Neural cell (in vitro differentiated cells): Measurements from ENCODE around the gene GPAT2.

ENCODE experiments used
- RAD21 ChIP-seq: fragments of 450-650 bp; conservative IDR thresholded peaks from 2 replicates; pipeline ENCODE4 v1.6.1; 2014; ENCODE audit warnings: antibody characterized with exemption, mild to moderate bottlenecking, moderate library complexity
- TF ChIP-seq, protein P1 (sequence below): fragments of 450-650 bp; IDR thresholded peaks from 2 replicates; pipeline ENCODE4 v1.5.1; 2014; ENCODE audit warnings: antibody characterized with exemption, mild to moderate bottlenecking, moderate library complexity; ENCODE audit not compliant: poor library complexity, severe bottlenecking

GRCh38 chr2:96072746-96073145 is 38.0 kb upstream of the GPAT2 start:
- TF ChIP-seq, protein P1, sequence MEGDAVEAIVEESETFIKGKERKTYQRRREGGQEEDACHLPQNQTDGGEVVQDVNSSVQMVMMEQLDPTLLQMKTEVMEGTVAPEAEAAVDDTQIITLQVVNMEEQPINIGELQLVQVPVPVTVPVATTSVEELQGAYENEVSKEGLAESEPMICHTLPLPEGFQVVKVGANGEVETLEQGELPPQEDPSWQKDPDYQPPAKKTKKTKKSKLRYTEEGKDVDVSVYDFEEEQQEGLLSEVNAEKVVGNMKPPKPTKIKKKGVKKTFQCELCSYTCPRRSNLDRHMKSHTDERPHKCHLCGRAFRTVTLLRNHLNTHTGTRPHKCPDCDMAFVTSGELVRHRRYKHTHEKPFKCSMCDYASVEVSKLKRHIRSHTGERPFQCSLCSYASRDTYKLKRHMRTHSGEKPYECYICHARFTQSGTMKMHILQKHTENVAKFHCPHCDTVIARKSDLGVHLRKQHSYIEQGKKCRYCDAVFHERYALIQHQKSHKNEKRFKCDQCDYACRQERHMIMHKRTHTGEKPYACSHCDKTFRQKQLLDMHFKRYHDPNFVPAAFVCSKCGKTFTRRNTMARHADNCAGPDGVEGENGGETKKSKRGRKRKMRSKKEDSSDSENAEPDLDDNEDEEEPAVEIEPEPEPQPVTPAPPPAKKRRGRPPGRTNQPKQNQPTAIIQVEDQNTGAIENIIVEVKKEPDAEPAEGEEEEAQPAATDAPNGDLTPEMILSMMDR = no peak
- no peak for TF ChIP-seq RAD21
